ENCODE results near the gene EFNB1. TPM values are rescaled to one million over a fixed set of nuclear protein-coding genes. Genes with fewer than 3 reads are reported as not detected.

The EFNB1 gene
- total and polyA plus RNA-seq, 2 experiments from 2014 or later: 1.3 to 2.7 TPM

DNA sequence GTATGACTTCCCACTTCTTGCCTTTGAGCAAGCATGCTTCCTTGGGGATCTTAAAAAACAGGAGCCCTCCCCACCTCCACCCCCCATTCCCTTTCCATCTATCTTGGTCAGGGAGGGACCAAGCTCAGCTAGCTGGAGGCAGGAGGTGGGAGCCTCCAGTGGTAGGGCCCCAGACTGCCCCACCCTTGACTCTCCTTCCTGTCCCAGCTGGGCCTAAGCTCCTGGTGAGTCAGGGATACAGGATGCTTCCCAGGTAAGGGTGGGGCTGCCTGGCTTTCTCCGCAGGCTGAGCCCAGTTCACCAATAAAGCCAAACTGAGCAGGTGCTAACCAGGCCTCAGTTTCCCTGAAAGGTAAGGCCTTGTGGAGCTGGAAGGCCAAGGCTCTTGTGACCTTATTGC, 15.2 kb downstream of the EFNB1 start:
- DNase-seq (ENCODE audit: low spot score) (no peak), ATAC-seq (no peak)
- H3K4me3 ChIP-seq: no peak overlapping the region

More for the DNA sequence above, 15.2 kb downstream of the EFNB1 start:
- TF ChIP-seq POLR2AphosphoS5 (IDR thresholded peaks at IDR 0.05; ENCODE audit: low read depth): no peak
- no peak for TF ChIP-seq NANOG (IDR thresholded peaks at IDR 0.05; ENCODE audit: borderline replicate concordance)
- no peak for TF ChIP-seq EZH2phosphoT487 (IDR thresholded peaks at IDR 0.05; ENCODE audit: unreplicated experiment)
- TF ChIP-seq CREB1 (CRISPR knock-in tag; IDR thresholded peaks at IDR 0.05; ENCODE audit: low read depth): no peak
- TF ChIP-seq EZH2 (IDR thresholded peaks at IDR 0.05; ENCODE audit: low read depth, unreplicated experiment): no peak
- no peak for TF ChIP-seq ZNF331 (CRISPR knock-in tag; IDR thresholded peaks at IDR 0.05; ENCODE audit: low read depth)
- no peak for TF ChIP-seq ZNF114 (CRISPR knock-in tag; IDR thresholded peaks at IDR 0.05)
- TF ChIP-seq, protein P1, sequence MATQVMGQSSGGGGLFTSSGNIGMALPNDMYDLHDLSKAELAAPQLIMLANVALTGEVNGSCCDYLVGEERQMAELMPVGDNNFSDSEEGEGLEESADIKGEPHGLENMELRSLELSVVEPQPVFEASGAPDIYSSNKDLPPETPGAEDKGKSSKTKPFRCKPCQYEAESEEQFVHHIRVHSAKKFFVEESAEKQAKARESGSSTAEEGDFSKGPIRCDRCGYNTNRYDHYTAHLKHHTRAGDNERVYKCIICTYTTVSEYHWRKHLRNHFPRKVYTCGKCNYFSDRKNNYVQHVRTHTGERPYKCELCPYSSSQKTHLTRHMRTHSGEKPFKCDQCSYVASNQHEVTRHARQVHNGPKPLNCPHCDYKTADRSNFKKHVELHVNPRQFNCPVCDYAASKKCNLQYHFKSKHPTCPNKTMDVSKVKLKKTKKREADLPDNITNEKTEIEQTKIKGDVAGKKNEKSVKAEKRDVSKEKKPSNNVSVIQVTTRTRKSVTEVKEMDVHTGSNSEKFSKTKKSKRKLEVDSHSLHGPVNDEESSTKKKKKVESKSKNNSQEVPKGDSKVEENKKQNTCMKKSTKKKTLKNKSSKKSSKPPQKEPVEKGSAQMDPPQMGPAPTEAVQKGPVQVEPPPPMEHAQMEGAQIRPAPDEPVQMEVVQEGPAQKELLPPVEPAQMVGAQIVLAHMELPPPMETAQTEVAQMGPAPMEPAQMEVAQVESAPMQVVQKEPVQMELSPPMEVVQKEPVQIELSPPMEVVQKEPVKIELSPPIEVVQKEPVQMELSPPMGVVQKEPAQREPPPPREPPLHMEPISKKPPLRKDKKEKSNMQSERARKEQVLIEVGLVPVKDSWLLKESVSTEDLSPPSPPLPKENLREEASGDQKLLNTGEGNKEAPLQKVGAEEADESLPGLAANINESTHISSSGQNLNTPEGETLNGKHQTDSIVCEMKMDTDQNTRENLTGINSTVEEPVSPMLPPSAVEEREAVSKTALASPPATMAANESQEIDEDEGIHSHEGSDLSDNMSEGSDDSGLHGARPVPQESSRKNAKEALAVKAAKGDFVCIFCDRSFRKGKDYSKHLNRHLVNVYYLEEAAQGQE (IDR thresholded peaks at IDR 0.05; ENCODE audit: unreplicated experiment): no peak
- TF ChIP-seq, protein P2, sequence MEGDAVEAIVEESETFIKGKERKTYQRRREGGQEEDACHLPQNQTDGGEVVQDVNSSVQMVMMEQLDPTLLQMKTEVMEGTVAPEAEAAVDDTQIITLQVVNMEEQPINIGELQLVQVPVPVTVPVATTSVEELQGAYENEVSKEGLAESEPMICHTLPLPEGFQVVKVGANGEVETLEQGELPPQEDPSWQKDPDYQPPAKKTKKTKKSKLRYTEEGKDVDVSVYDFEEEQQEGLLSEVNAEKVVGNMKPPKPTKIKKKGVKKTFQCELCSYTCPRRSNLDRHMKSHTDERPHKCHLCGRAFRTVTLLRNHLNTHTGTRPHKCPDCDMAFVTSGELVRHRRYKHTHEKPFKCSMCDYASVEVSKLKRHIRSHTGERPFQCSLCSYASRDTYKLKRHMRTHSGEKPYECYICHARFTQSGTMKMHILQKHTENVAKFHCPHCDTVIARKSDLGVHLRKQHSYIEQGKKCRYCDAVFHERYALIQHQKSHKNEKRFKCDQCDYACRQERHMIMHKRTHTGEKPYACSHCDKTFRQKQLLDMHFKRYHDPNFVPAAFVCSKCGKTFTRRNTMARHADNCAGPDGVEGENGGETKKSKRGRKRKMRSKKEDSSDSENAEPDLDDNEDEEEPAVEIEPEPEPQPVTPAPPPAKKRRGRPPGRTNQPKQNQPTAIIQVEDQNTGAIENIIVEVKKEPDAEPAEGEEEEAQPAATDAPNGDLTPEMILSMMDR (conservative IDR thresholded peaks at IDR 0.05; ENCODE audit: low read depth in 2 of 2): no peak
- TF ChIP-seq, protein P3, sequence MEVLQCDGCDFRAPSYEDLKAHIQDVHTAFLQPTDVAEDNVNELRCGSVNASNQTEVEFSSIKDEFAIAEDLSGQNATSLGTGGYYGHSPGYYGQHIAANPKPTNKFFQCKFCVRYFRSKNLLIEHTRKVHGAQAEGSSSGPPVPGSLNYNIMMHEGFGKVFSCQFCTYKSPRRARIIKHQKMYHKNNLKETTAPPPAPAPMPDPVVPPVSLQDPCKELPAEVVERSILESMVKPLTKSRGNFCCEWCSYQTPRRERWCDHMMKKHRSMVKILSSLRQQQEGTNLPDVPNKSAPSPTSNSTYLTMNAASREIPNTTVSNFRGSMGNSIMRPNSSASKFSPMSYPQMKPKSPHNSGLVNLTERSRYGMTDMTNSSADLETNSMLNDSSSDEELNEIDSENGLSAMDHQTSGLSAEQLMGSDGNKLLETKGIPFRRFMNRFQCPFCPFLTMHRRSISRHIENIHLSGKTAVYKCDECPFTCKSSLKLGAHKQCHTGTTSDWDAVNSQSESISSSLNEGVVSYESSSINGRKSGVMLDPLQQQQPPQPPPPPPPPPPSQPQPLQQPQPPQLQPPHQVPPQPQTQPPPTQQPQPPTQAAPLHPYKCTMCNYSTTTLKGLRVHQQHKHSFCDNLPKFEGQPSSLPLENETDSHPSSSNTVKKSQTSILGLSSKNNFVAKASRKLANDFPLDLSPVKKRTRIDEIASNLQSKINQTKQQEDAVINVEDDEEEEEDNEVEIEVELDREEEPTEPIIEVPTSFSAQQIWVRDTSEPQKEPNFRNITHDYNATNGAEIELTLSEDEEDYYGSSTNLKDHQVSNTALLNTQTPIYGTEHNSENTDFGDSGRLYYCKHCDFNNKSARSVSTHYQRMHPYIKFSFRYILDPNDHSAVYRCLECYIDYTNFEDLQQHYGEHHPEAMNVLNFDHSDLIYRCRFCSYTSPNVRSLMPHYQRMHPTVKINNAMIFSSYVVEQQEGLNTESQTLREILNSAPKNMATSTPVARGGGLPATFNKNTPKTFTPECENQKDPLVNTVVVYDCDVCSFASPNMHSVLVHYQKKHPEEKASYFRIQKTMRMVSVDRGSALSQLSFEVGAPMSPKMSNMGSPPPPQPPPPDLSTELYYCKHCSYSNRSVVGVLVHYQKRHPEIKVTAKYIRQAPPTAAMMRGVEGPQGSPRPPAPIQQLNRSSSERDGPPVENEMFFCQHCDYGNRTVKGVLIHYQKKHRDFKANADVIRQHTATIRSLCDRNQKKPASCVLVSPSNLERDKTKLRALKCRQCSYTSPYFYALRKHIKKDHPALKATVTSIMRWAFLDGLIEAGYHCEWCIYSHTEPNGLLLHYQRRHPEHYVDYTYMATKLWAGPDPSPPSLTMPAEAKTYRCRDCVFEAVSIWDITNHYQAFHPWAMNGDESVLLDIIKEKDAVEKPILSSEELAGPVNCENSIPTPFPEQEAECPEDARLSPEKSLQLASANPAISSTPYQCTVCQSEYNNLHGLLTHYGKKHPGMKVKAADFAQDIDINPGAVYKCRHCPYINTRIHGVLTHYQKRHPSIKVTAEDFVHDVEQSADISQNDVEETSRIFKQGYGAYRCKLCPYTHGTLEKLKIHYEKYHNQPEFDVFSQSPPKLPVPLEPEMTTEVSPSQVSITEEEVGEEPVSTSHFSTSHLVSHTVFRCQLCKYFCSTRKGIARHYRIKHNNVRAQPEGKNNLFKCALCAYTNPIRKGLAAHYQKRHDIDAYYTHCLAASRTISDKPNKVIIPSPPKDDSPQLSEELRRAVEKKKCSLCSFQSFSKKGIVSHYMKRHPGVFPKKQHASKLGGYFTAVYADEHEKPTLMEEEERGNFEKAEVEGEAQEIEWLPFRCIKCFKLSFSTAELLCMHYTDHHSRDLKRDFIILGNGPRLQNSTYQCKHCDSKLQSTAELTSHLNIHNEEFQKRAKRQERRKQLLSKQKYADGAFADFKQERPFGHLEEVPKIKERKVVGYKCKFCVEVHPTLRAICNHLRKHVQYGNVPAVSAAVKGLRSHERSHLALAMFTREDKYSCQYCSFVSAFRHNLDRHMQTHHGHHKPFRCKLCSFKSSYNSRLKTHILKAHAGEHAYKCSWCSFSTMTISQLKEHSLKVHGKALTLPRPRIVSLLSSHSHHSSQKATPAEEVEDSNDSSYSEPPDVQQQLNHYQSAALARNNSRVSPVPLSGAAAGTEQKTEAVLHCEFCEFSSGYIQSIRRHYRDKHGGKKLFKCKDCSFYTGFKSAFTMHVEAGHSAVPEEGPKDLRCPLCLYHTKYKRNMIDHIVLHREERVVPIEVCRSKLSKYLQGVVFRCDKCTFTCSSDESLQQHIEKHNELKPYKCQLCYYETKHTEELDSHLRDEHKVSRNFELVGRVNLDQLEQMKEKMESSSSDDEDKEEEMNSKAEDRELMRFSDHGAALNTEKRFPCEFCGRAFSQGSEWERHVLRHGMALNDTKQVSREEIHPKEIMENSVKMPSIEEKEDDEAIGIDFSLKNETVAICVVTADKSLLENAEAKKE (CRISPR knock-in tag; IDR thresholded peaks at IDR 0.05): no peak
- no peak for TF ChIP-seq STAT1 (IDR thresholded peaks at IDR 0.05; ENCODE audit: unreplicated experiment)
- TF ChIP-seq JUNB (IDR thresholded peaks at IDR 0.05; ENCODE audit: unreplicated experiment): no peak
- TF ChIP-seq, protein P4, sequence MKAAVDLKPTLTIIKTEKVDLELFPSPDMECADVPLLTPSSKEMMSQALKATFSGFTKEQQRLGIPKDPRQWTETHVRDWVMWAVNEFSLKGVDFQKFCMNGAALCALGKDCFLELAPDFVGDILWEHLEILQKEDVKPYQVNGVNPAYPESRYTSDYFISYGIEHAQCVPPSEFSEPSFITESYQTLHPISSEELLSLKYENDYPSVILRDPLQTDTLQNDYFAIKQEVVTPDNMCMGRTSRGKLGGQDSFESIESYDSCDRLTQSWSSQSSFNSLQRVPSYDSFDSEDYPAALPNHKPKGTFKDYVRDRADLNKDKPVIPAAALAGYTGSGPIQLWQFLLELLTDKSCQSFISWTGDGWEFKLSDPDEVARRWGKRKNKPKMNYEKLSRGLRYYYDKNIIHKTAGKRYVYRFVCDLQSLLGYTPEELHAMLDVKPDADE (IDR thresholded peaks at IDR 0.05): no peak
- H4K20me1 ChIP-seq (replicated peaks; ENCODE audit: insufficient read depth): no peaks in the 10 kb centered on the region
- H3K4me1 ChIP-seq (ENCODE audit: insufficient read depth): peaks cover 3% of the 10 kb centered on the region; the same call in 1 of the 2 replicates
- no peak overlapping the region for H3K4me2 ChIP-seq
- H3K27ac ChIP-seq (ENCODE audit: low read depth): no peak overlapping the region
- H3K27ac Mint-ChIP-seq: no peak overlapping the region
- no peak overlapping the region for H3K4me3 Mint-ChIP-seq
- no peaks in the 10 kb centered on the region for H3F3A ChIP-seq (replicated peaks; ENCODE audit: low read depth)
- H3K27me3 ChIP-seq (ENCODE audit: insufficient read depth): peaks cover 7% of the 10 kb centered on the region; the same call in 1 of the 2 replicates
- peaks cover 11% of the 10 kb centered on the region for H3K27me3 Mint-ChIP-seq (ENCODE audit: insufficient read depth, low read depth, poor library complexity)
- H3K9me3 Mint-ChIP-seq: no peaks in the 10 kb centered on the region; the same call in 2 of the 3 replicates
- peaks cover 31% of the 10 kb centered on the region for H3K4me1 Mint-ChIP-seq
- peaks cover 3% of the 10 kb centered on the region; the same call in 1 of the 3 replicates for H3K36me3 Mint-ChIP-seq (ENCODE audit: low read depth)
- H3K36me3 ChIP-seq (ENCODE audit: insufficient read depth): no peaks in the 10 kb centered on the region
- no peaks in the 10 kb centered on the region for H3K9me2 ChIP-seq (ENCODE audit: insufficient read depth)
- H3K79me2 ChIP-seq (replicated peaks; ENCODE audit: insufficient read depth): no peaks in the 10 kb centered on the region
- H2AFZ ChIP-seq: no peak overlapping the region

Data from GM23338 (cell line).